Measurements from ENCODE around the gene COIL. TPM values are rescaled to one million over a fixed set of nuclear protein-coding genes. Genes with fewer than 3 reads are reported as not detected.

Gene COIL
- total and polyA plus RNA-seq, 2 donors (not counting 1 experiment from before 2014, with no cell fraction given) = 7.3 to 12.1 TPM

DNA sequence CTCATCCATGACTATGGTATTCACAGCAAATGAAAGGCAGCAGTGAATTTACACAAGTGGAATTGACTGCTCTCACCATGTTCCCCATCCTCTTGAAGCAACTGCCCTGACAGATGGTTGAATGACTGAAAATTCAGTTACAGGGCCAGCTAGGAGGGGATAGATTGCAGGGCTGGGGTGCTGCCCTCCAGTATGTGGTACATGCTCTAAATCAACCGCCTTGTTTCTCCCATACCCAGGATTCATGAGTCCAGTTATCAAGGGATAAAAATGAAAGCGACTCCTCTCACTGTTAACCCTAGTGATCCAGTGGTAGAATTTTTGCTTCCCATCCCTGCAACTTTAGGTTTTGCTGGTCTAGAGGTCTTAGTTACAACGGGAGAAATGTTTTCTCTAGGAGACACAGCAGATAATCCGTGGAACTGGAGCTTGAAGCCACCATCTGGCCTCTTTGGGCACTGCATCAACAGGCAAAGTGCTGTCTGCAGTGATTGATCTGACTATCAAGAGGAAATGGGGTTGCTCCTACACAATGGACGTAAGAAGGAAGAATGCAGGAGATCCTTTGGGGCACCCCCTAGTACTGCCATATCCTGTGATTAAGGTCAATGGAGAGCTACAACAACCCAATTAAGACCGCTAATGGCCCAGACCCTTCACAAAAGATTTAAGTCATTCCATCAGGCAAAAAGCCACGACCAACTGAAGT lies 49.0 kb upstream of the COIL start:
- Histone ChIP-seq H3K9ac (ENCODE audit: insufficient read depth, low read length) (no peak overlapping the region), H3K79me2 (ENCODE audit: control insufficient read depth, insufficient read depth, low read length) (no peaks in the 10 kb centered on the region), H3K4me3 (replicated peaks in 1 of 4; ENCODE audit: control extremely low read depth in 1 of 4, insufficient read depth in 1 of 4, low read depth in 3 of 4, low read length in 4 of 4) (no peak overlapping the region), H3K9me3 (ENCODE audit: control insufficient read depth, insufficient read depth, low read depth, low read length) (no peaks in the 10 kb centered on the region), H2AFZ (ENCODE audit: low read length) (no peak overlapping the region), H3K27me3 (ENCODE audit: control insufficient read depth, insufficient read depth, low read length) (no peaks in the 10 kb centered on the region), H3K27ac (ENCODE audit: insufficient read depth, low read length) (no peak overlapping the region), H3K4me1 (ENCODE audit: control insufficient read depth, extremely low read depth, insufficient read depth, low read length) (no peaks in the 10 kb centered on the region), H3K36me3 (ENCODE audit: control insufficient read depth, insufficient read depth, low read length) (no peaks in the 10 kb centered on the region), H4K20me1 (ENCODE audit: control insufficient read depth, extremely low read depth, insufficient read depth, low read length) (no peaks in the 10 kb centered on the region), H3K4me2 (ENCODE audit: extremely low read depth, insufficient read depth, low read length) (no peak overlapping the region)
- peak; percentile 31 to 51 for DNase-seq (ENCODE audit: low read depth in 2 of 2)
- TF ChIP-seq, protein P1, sequence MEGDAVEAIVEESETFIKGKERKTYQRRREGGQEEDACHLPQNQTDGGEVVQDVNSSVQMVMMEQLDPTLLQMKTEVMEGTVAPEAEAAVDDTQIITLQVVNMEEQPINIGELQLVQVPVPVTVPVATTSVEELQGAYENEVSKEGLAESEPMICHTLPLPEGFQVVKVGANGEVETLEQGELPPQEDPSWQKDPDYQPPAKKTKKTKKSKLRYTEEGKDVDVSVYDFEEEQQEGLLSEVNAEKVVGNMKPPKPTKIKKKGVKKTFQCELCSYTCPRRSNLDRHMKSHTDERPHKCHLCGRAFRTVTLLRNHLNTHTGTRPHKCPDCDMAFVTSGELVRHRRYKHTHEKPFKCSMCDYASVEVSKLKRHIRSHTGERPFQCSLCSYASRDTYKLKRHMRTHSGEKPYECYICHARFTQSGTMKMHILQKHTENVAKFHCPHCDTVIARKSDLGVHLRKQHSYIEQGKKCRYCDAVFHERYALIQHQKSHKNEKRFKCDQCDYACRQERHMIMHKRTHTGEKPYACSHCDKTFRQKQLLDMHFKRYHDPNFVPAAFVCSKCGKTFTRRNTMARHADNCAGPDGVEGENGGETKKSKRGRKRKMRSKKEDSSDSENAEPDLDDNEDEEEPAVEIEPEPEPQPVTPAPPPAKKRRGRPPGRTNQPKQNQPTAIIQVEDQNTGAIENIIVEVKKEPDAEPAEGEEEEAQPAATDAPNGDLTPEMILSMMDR (conservative IDR thresholded peaks at IDR 0.05 in 1 of 2, IDR thresholded peaks at IDR 0.05 in 1 of 2; ENCODE audit: low read depth in 1 of 2, low read length in 2 of 2) = peak; percentile 79 to 93
- no peak for TF ChIP-seq EZH2 (IDR thresholded peaks at IDR 0.05; ENCODE audit: low read length, missing control alignments)

DNA sequence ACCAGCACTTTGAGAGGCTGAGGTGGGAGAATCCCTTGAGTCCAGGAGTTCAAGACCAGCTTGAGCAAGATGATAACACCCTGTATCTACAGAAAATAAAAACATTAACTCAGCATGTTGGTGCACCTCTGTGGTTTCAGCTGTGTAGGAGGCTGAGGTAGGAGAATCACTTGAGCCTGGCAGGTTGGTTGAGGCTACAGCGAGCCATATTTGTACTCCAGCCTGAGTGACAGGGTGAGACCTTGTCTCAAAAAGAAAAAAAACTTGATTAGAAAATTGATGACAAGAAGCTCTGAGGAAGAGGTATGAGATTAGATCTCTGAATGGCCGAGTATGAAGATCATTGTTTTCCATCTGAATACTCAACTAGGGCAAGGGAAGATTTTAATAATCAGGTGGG lies 48.1 kb upstream of the COIL start:
- Histone ChIP-seq H3K9me3 (ENCODE audit: control insufficient read depth, insufficient read depth, low read depth, low read length) (no peaks in the 10 kb centered on the region), H3K79me2 (ENCODE audit: control insufficient read depth, insufficient read depth, low read length) (no peaks in the 10 kb centered on the region), H2AFZ (ENCODE audit: low read length) (no peak overlapping the region), H3K27ac (ENCODE audit: insufficient read depth, low read length) (no peak overlapping the region), H3K4me3 (replicated peaks in 1 of 4; ENCODE audit: control extremely low read depth in 1 of 4, insufficient read depth in 1 of 4, low read depth in 3 of 4, low read length in 4 of 4) (no peak overlapping the region), H3K36me3 (ENCODE audit: control insufficient read depth, insufficient read depth, low read length) (no peaks in the 10 kb centered on the region), H4K20me1 (ENCODE audit: control insufficient read depth, extremely low read depth, insufficient read depth, low read length) (no peaks in the 10 kb centered on the region), H3K9ac (ENCODE audit: insufficient read depth, low read length) (no peak overlapping the region), H3K4me2 (ENCODE audit: extremely low read depth, insufficient read depth, low read length) (no peak overlapping the region), H3K4me1 (ENCODE audit: control insufficient read depth, extremely low read depth, insufficient read depth, low read length) (no peaks in the 10 kb centered on the region), H3K27me3 (ENCODE audit: control insufficient read depth, insufficient read depth, low read length) (no peaks in the 10 kb centered on the region)
- no peak for TF ChIP-seq EZH2 (IDR thresholded peaks at IDR 0.05; ENCODE audit: low read length, missing control alignments)
- TF ChIP-seq, protein P1 (conservative IDR thresholded peaks at IDR 0.05 in 1 of 2, IDR thresholded peaks at IDR 0.05 in 1 of 2; ENCODE audit: low read depth in 1 of 2, low read length in 2 of 2) = no peak
- DNase-seq (ENCODE audit: low read depth in 2 of 2) = no peak

DNA sequence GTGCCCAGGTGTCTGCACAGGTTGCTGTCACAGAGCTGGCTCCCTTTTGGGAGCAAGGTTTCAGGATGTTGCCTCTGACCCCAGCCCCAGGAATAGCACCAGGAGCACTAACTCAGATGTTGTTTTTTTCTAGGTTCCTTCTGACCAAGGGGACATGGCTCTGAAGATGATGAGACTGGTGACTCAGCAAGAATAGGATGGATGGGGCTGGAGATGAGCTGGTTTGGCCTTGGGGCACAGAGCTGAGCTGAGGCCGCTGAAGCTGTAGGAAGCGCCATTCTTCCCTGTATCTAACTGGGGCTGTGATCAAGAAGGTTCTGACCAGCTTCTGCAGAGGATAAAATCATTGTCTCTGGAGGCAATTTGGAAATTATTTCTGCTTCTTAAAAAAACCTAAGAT lies 45.2 kb upstream of the COIL start:
- no peak for DNase-seq (ENCODE audit: low read depth in 2 of 2)
- peaks cover 1% of the 10 kb centered on the region for H3K36me3 ChIP-seq (ENCODE audit: control insufficient read depth, insufficient read depth, low read length)
- no peaks in the 10 kb centered on the region for H3K9me3 ChIP-seq (ENCODE audit: control insufficient read depth, insufficient read depth, low read depth, low read length)
- TF ChIP-seq, protein P1 (conservative IDR thresholded peaks at IDR 0.05 in 1 of 2, IDR thresholded peaks at IDR 0.05 in 1 of 2; ENCODE audit: low read depth in 1 of 2, low read length in 2 of 2) = no peak
- TF ChIP-seq EZH2 (IDR thresholded peaks at IDR 0.05; ENCODE audit: low read length, missing control alignments) = no peak
- no peak overlapping the region for H3K27ac ChIP-seq (ENCODE audit: insufficient read depth, low read length)
- no peak overlapping the region for H3K9ac ChIP-seq (ENCODE audit: insufficient read depth, low read length)
- H3K4me1 ChIP-seq (ENCODE audit: control insufficient read depth, extremely low read depth, insufficient read depth, low read length) = no peaks in the 10 kb centered on the region
- H3K4me3 ChIP-seq (replicated peaks in 1 of 4; ENCODE audit: control extremely low read depth in 1 of 4, insufficient read depth in 1 of 4, low read depth in 3 of 4, low read length in 4 of 4) = no peak overlapping the region
- H2AFZ ChIP-seq (ENCODE audit: low read length) = no peak overlapping the region
- H3K27me3 ChIP-seq (ENCODE audit: control insufficient read depth, insufficient read depth, low read length) = no peaks in the 10 kb centered on the region
- no peaks in the 10 kb centered on the region for H3K79me2 ChIP-seq (ENCODE audit: control insufficient read depth, insufficient read depth, low read length)
- no peaks in the 10 kb centered on the region for H4K20me1 ChIP-seq (ENCODE audit: control insufficient read depth, extremely low read depth, insufficient read depth, low read length)
- H3K4me2 ChIP-seq (ENCODE audit: extremely low read depth, insufficient read depth, low read length) = no peak overlapping the region
